GM18951 (cell line): Measurements from ENCODE around the gene PHLDB2.

Source experiments
- POLR2A ChIP-seq: IDR thresholded peaks from 4 replicates; pipeline ENCODE4 v1.6.1; 2011; ENCODE audit warnings: mild to moderate bottlenecking; ENCODE audit not compliant: insufficient read length, insufficient read depth; ENCODE audit errors: extremely low read depth
- in situ Hi-C: fragments of 300-500 bp; cut with MboI; formaldehyde crosslinking; loops from one replicate; pipeline ENCODE4 v1.12.0; 2022; ENCODE audit warnings: low sequenced_read_pairs, mixed read lengths, inconsistent platforms; ENCODE audit not compliant: unreplicated experiment

Gene PHLDB2

DNA sequence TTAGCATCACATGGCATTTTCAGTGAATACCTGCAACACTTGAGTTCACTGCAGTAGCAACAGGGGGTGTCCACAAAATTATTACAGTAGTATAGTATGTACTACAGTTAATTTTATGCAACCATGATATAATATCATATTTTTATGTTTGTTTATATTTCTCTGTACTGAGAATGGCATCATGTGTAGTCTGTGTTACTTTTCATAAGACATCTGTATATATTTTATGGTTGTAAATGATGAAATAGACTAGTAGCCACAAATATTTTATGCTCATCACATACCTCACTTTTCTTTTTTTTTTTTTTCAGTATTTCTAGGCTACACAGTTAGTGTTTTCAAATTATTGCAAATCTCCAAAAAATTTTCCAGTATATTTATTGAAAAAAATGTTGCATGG is 22.4 kb downstream of the PHLDB2 start:
- in situ Hi-C loops: no loop called here

DNA sequence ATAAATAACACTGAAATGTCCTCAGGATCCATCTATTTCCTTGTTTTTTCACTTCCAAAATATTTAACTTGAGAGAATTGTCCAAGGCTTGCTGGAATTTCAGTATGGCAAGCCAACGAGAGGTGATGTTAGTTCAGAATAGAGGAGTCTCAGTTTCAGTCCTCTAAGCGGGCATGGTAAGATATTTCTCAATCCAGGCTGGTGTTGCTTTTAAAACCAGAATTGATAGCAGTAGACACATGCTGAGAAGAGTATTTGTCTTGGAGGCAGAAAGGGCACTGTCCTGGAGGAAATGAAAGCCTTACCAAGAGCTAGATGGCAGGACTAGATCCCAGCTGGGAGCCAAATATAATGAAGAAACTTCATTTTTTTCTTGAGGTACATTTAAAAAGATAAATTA is 23.1 kb downstream of the PHLDB2 start:
- in situ Hi-C loops: no loop called here
- no peak for TF ChIP-seq POLR2A

More for the DNA sequence above, 22.4 kb downstream of the PHLDB2 start:
- no peak for TF ChIP-seq POLR2A

DNA sequence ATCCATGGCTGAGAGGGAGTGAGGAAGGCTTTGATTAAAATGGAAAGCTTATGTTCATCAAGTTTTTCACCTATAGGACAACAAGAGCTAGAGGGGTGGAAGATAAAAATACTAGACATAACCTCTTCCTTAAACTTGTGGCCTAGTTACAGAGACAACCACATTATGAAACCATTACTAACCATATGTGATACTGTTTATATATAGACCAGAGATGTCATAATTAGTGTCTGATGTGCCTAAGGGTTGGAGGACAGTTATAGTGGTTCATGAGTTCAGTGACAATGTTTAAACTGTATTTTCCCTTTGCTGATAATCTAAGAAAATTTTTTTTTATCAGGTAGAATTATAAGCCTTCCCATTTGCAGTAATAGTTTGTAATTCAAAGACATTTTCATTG is 23.7 kb downstream of the PHLDB2 start:
- TF ChIP-seq POLR2A: no peak
- in situ Hi-C loops: no loop called here

DNA sequence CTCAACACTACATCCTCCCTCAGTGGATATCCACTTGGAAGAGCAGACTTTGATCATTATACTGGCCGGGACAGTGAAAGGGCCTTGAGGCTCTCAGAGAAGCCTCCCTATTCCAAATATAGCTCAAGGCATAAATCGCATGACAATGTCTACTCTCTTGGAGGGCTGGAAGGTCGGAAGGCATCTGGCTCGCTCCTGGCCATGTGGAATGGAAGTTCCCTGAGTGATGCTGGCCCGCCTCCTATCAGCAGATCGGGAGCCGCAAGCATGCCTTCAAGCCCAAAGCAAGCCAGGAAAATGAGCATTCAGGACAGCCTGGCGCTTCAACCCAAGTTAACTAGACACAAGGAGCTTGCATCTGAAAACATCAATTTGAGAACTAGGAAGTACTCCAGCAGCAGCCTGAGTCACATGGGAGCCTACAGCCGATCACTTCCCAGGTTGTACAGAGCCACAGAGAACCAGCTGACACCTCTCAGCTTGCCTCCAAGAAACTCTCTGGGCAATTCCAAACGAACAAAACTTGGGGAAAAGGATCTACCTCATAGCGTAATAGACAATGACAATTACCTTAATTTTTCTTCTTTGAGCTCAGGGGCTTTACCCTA is 25.4 kb downstream of the PHLDB2 start:
- TF ChIP-seq POLR2A: no peak
- in situ Hi-C loops: no loop called here

DNA sequence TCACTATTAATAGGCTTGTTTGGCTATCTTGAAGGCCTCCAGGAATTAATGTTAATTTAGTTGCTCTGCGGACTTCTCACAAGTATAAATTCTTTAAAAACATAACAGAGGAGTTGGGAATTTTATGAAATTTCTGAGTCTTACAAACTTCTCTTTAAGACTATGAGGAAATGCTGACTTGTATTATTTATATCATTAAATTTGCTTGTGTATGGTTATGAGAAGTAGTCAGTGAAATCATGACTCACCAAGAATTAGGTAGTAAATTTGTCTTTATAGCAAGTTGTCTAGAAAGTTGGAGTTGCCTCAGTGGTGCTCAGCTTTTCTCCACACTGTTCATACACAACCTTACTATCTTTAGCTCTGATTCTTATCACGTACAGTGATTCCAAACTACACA is 26.5 kb downstream of the PHLDB2 start:
- TF ChIP-seq POLR2A: no peak
- in situ Hi-C loops: no loop called here

DNA sequence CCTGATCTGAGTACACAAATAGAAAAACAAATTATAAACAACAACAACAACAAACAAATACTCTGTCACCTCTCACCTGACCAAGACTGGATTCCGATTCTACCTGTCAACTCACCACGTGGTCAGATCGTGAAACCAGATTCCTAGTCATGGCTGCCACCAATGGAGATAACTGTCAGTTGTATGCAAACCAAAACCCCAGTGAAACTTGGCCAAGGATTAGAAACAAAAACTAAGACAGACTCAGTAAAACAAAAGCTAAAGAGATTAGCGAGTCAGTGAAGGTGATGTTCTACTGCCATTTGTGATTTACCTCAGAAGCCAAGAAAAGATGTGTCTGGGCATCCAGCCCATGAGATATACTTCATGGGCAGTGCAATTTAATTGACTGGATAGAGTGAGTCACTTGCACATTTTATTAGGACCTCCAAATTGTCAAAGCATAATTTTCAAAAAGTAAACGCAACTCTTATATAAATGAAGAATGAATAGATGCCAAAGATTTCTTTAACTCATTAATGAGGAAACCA is 31.1 kb downstream of the PHLDB2 start:
- TF ChIP-seq POLR2A: no peak
- in situ Hi-C loops: no loop called here

DNA sequence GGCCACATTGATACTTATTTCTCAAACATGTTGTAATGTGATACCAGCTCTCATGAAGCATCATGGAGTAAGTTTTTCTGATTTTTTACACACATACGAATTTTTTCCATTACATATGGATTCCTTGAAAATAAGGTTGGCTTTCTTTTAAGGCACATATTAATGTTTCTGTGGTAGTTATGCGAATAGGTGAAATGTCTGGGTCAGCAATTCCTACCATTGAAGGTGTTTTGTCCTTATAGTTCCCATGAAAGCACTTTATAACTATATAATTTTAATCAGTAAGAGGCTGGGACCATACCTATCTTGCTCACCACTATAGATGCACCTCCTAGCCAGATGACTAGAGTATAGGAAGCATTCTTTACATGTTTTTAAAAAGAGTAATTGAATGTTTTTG is 33.0 kb downstream of the PHLDB2 start:
- TF ChIP-seq POLR2A: no peak
- in situ Hi-C loops: no loop called here

DNA sequence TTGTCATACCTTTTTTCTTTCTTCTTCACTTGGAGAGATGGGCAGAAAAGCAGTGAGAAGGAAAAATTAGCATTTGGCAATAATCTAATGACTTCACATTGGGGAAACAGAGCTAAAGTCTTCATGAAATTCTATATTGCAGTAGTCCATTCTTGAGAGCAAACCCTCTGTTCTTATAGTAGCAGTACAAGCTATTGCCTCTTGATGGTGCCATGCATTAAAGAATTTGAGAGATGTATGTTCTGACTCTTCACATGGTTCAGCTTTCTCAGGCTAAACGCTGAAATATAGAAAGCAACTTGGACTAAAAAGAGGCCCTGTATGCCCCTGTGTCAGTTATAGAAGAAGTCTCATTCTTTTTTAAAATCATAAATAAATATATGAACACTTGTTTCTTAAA is 36.0 kb downstream of the PHLDB2 start:
- no peak for TF ChIP-seq POLR2A
- in situ Hi-C loops: no loop called here

DNA sequence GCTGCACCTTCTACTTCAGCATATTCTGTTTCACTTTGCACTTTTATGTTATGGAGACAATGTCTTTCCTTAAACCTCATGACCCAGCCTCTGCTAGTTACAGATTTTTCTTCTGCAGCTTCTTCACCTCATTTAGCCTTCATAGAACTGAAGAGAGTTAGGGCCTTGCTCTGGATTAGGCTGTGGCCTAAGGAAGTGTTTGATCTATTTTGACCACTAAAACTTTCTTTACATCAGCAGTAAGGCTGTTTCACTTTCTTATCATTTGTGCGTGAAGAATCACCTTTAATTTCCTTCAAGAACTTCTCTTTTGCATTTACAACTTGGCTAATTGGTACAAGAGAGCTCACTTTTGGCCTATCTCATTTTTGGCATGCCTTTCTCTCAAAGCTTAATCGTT is 40.9 kb downstream of the PHLDB2 start:
- in situ Hi-C loops: no loop called here
- TF ChIP-seq POLR2A: no peak

DNA sequence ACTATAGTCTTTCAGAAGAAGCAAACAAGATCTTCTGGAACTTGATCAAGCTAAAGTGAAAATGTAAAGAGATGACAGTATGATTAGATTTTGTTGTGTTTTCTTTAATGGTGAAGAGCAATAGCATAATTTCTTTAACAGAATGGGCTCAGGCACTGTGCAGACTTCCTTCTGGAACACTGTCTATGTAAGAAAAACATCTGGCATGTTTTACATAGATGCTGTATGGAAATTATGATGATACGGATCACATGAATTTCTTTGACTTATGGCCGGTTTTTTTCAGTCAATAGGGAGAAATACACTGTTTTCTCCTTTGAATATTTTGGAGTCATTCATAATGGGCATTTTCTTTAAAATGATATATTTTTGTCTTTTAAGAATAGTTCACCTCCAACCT is 42.6 kb downstream of the PHLDB2 start:
- no peak for TF ChIP-seq POLR2A

DNA sequence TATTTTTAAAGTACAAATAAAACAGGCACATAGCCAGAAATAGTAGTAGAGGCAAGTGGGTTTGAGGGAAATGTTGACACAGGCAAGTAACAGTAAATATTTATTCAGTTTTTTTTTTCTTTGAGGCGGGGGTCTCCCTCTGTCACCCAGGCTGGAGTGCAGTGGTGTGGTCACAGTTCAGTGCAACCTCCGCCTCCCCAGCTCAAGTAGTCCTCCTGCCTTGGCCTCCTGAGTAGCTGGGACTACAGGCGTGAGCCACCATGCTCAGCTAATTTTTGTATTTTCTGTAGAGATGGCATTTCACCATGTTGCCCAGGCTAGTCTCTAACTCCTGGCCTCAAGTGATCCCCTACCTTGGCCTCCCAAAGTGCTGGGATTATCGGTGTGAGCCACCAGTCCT is 43.5 kb downstream of the PHLDB2 start:
- TF ChIP-seq POLR2A: no peak
- in situ Hi-C loops: no loop called here

More for the DNA sequence above, 42.6 kb downstream of the PHLDB2 start:
- in situ Hi-C loops: no loop called here

DNA sequence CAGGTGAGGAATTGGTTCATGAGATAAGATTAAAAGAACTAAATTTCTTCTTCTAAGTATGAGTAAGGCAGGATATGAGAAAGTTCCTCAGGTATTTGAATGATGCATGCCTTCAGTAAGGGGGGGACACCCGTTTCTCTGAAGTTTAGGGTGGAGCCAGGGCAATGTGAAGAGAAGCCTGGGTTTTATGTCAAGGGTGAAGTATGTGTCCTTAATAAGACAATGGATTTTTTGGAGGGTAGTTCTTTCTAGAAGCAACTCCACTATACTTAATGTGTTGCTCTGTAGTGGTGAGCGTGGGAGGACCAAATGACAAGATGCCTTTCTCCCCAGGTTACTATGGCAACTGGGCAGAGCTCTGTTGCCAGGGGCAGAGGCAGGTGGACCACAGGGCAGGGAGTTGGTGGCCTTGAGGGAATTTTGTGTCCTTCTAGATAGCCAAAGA is 44.0 kb downstream of the PHLDB2 start:
- in situ Hi-C loops: no loop called here
- TF ChIP-seq POLR2A: no peak

DNA sequence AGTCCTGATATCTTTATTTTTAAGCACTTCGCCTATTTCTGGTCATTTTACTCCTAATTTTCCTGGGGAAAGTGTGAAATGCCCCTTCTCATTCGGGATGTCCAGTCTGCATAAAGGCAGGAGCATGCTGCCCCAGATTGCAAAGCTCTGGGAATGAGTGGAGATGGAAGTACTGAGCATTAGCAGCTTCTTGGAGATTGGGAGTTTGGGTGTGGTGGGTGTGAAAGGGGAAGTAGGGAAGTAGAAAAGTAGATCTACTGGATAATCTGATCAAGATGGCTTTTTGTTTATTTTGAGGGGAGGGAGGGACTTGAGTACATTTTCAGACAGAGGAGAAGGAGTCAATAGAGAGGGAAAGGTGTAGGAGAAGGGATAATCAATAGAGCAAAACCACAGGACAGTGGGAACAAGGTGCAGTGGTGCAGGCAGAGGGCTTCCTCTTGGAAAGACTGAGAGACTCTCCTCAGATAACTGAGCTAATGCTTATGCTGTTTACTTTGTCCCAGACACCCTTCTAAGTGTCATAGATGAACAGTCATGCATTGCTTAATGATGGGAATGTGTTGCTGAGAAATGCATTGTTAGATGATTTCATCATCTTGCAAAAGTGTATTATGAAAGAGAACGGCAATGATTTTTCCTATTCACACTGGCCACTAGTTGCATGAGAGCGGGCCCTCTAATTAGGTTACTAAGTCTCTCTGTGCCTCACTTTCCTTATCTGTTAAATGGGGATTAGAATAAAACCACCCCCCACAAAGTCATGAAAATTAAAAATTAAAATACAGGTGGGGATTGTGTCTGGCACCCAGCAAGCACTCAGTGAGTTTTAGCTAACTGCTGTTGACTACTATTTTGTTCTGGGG is 45.5 kb downstream of the PHLDB2 start:
- in situ Hi-C loops: no loop called here
- TF ChIP-seq POLR2A: no peak

DNA sequence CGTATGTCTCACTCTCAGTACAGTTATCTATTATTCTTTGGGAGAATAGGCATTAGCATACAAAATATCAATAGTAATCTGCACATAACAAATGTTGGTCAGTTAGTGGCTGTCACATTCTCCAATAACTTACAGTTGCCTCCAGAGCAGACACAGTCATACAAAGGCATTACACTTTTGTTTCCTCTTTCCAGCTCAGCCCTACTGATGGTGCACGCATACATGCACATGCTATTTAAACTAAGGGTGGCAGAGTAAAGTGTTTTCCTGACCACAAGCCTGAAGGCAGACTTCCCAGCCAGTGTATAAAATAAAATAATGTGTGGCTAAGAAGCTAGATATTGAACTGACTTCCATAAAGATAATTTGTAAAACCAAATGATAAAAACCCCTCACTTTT is 47.6 kb downstream of the PHLDB2 start:
- TF ChIP-seq POLR2A: no peak
- in situ Hi-C loops: no loop called here
